HG02623 (cell line): Measurements from ENCODE around the gene ZNF627.
"Not testable (repeated sequence)": the region's sequence is repeated elsewhere in the genome, so short reads cannot be mapped to it uniquely, and the experiment has no call there.

Experiments used
- ATAC-seq: cut with Tn5 transposase; IDR thresholded peaks from one replicate; pipeline ENCODE4 v1.9.1; 2021; ENCODE audit warnings: moderate library complexity; ENCODE audit not compliant: unreplicated experiment

ZNF627 gene

DNA sequence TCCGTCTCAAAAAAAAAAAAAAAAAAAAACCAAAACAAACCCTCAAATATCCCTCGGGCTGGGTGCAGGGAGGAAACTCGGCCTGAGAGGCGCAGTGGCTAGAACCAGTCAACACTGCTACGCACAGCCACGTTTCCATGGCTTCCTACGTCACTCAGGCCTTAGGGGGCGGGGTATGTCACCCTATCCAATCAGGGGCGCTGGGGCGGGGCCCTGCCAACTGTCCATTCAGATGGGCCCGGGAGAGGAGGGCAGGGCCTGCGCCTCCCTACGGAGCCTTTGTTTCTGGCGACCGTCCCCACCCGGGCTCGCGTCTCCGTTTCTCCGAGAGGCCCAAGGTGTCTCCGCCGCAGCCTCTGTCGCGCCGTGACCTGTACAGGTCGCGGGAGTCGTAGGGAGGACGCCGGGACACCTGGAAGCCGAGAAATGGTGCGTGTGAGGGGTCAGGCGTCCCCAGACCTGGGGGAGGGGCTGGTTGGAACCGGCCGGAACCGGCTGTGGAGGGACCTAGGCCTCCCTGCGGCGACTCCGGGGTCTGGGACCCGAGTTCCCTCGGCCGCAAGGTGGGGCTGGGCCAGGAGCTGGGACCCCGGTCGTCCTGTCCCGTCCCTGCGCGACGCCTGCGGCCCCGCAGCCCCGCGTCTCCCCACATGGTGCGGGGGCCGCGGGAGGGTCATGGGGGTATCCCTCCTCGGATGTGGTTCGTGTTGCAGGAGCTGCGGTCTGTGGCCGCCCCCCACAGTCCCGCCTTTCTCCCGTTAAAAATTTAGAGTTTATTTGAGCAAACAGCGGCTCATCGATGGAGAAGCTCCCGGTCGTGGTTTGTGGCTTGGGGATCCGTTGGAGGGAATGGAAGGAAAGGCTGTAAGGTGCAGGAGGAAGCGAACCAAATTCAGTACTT lies at the start of gene ZNF627:
Gene ZNF627 (plus strand): TSS at position 282 of the 901 bp plus-strand sequence. CDS start 145 bp downstream, at position 427.
- ATAC-seq, result peak; percentile 99

GRCh38 chr19:11547929-11548700 lies 49.2 kb upstream of the ZNF627 start:
- ATAC-seq, result no peak

- no peak for ATAC-seq
Observed at GRCh38 chr19:11549386-11549953, 47.8 kb upstream of the ZNF627 start.

DNA sequence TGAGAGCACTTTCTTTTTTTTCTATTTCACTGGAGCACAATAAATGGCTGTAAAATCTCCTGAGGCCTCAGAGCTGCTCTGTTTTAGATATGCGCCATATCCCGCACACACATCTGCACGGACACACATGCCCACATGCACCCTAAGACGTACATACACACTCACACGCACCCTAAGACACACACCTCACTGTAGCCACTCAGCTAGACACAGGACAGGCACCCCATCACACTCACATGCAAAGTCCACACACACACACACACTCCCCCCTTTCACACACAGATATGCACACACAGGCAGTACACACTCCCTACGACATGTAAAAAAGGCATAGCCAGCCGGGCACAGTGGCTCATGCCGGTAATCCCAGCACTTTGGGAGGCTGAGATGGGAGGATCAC lies 47.0 kb upstream of the ZNF627 start:
- ATAC-seq, result no peak

- ATAC-seq, result no peak
Observed at GRCh38 chr19:11551603-11552235, 45.6 kb upstream of the ZNF627 start.

- no peak for ATAC-seq
Observed at GRCh38 chr19:11552666-11553372, 44.5 kb upstream of the ZNF627 start.

DNA sequence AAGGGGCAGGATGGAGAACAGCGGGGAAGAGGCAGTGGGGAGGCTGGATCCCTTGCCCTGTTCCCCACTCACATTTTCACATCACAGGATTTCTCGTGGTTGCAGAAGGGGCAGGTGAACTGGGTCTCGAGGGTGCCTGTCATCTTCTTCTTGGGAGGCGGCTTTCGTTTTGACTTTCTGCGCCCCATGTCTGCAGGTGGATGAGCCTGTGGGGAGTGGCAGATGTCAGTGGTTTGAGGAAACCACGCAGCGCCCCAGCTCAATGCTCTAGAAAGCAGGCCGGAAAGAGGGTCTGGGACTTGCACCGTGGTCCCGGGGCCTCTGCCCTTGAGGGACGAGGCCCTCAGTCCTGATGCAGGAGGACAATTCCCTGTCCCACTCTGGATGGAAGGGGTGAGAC lies 43.1 kb upstream of the ZNF627 start:
- ATAC-seq, result no peak

GRCh38 chr19:11555246-11555645 lies 42.0 kb upstream of the ZNF627 start:
- no peak for ATAC-seq

- ATAC-seq, result no peak
Observed at GRCh38 chr19:11556634-11557420, 40.5 kb upstream of the ZNF627 start.

GRCh38 chr19:11558881-11559828 lies 38.1 kb upstream of the ZNF627 start, which contains the start of gene ELOF1:
Gene ELOF1 (minus strand): TSS chr19:11559230. CDS start chr19:11554347, 4,883 bp downstream.
- ATAC-seq, result peak; percentile 73

DNA sequence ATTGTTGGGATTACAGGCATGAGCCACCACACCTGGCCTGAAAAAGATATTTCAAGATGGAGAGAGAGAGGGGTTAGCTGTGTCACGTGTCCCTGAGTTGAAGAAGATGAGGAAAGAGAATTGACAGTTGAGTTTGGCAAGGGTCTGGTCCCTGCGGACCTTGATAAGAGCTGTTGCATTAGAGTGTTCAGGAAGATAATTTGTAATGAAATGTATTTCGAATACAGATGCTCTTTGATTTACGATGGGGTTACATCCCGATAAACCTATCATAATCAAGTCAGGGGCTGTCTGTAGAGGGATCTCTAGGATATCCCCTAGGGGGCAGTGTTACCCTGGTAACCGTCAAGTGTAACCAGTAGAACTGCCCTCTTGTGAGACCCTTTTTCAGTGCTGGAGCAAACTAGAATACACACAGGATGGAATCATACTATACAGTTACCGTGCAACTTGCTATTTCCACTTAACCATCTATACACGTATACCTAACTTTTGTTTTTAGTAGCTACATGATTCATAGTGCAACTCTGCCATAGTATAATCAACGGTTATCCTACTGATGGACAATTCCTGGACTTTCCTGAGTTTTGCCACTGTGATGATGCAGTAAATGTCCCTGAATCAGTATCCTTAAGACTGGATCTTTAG lies 36.8 kb upstream of the ZNF627 start:
- ATAC-seq, result no peak

- no peak for ATAC-seq
Observed at GRCh38 chr19:11563532-11563931, 33.8 kb upstream of the ZNF627 start.

DNA sequence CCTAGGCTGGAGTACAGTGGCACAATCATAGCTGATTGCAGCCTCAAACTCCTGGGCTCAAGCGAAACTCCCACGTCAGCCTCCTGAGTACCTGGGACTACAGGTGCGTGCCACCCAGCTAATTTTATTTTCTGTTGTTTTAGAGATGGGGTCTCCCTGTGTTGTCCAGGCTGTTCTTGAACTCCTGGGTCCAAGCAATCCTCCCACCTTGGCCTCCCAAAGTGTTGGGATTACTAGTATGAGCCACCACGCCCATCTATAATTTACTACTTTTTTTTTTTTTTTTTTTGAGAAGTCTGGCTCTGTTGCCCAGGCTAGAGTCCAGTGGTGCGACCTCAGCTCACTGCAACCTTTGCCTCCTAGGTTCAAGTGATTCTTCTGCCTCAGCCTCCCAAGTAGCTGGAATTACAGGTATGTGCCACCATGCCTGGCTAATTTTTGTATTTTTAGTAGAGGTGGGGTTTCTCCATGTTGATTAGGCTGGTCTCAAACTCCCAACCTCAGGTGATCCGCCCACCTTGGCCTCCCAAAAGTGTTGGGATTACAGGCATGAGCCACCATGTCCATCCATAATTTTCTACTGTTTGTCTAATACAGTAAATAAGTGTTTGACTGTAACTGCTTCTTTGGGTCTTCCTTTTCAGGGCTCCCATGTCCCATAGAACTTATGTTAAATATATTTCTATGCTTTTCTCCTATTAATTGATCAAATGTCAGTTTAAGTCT lies 33.0 kb upstream of the ZNF627 start:
- ATAC-seq, result not testable (repeated sequence)

DNA sequence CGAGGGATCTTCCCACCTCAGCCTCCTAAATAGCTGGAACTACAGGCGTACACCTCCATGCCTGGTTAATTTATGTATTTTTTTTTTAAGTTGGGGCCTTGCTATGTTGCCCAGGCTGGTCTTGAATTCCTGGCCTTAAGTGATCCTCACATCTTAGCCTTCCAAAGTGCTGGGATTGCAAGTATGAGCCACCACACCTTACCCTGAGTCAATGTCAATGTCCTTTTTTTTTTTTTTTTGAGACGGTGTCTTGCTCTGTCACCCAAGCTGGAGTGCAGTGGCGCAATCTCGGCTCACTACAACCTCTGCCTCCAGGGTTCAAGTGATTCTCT lies 31.7 kb upstream of the ZNF627 start:
- not testable (repeated sequence) for ATAC-seq

DNA sequence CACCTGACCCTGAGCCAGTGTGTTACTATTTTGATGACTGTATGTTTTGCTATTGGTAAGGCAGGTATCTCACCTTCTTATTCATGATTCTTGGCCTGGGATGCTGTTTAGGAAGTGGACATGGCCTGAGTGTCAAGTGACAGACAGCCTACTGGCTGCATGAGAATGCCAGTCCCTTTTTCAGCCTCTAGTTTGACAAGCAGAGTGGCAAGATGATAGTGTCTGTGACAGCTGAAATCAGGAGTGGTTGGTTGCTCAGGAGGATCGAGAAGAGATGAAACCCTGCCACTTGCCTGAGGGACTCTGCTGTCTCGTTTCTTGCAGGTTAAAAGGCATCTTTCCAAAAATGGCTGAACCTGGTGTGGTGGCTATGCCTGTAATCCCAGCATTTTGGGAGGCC lies 31.1 kb upstream of the ZNF627 start:
- ATAC-seq, result no peak

DNA sequence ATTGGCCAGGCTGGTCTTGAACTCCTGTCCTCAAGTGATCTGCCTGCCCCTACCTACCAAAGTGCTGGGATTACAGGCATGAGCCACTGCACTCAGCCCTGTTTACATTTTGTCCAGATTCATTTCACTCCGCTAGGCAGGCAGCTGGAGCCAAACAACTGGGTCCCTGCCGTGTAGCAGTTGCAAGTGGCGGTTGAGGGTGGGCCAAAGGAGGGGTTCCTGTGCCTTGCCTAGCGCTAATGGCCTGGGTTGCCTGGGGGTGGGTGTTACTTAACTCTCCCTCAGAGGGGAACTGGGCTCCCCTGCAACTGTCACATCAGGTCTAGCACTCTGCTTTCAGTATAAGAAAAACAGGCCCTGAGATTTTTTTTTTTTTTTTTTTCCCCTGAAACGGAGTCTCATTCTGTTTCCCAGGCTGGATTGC lies 27.2 kb upstream of the ZNF627 start:
- ATAC-seq, result no peak

GRCh38 chr19:11573354-11573753 lies 23.9 kb upstream of the ZNF627 start:
- not testable (repeated sequence) for ATAC-seq
